Right lobe of liver (tissue), 6 donors: ENCODE results near the gene KCNJ16. TPM values are rescaled to one million over a fixed set of nuclear protein-coding genes. Genes with fewer than 3 reads are reported as not detected.

Experiments used
- ATAC-seq, 4 donors: fragments of 200-7000 bp; cut with Tn5 transposase; one replicate each; pipeline ENCODE4 v1.9.1; 2020; ENCODE audit warnings: mild to moderate bottlenecking in 4 of 4, moderate library complexity in 4 of 4
- DNase-seq, 3 donors: peaks; one replicate each; pipeline ENCODE4 v3.0.0-alpha.2; 2020
- H3K27ac ChIP-seq, 3 donors: fragments of 200-600 bp; one replicate each; pipeline ENCODE4 v1.8.0; 2022
- H3K27me3 ChIP-seq, 2 donors: fragments of 200-600 bp; one replicate each; pipeline ENCODE4 v1.8.0; 2022
- H3K36me3 ChIP-seq, 4 donors: fragments of 200-600 bp; sonication (generic) in 1 of 4; one replicate each; pipeline versions ENCODE4 v1.5.1 to v1.8.0; 2017 to 2022; ENCODE audit warnings: control low read depth in 1 of 4
- H3K4me1 ChIP-seq, 4 donors: fragments of 200-600 bp; sonication (generic) in 1 of 4; one replicate each; pipeline versions ENCODE4 v1.5.1 to v1.8.0; 2017 to 2022; ENCODE audit warnings: control low read depth in 1 of 4
- H3K4me3 ChIP-seq, 3 donors: fragments of 200-600 bp; one replicate each; pipeline ENCODE4 v1.8.0; 2022
- H3K9me3 ChIP-seq, 4 donors: fragments of 200-600 bp; sonication (generic) in 1 of 4; one replicate each; pipeline versions ENCODE4 v1.5.1 to v1.8.0; 2017 to 2022; ENCODE audit warnings: control low read depth in 1 of 4
- CTCF ChIP-seq, 4 donors: fragments of 200-600 bp in 3 of 4; fragments of 450-650 bp in 1 of 4; IDR thresholded peaks; one replicate each; pipeline versions ENCODE4 v1.5.1 to v1.8.0; 2016 to 2022; ENCODE audit warnings: antibody characterized with exemption in 4 of 4, mild to moderate bottlenecking in 2 of 4
- POLR2A ChIP-seq: fragments of 450-650 bp; IDR thresholded peaks from one replicate; pipeline ENCODE4 v1.6.1; 2017; ENCODE audit warnings: antibody characterized with exemption, mild to moderate bottlenecking
- WGBS: methylation state at CpG from one replicate; pipeline ENCODE4 v1.1.6; 2018; ENCODE audit warnings: low coverage, low lambda C conversion rate; ENCODE audit not compliant: insufficient coverage; ENCODE audit errors: missing lambda C conversion rate; 5-methylcytosine and 5-hydroxymethylcytosine counted together
- intact Hi-C, 2 donors: fragments of 100-400 bp; cut with DNase I; formaldehyde crosslinking; loops; one replicate each; pipeline versions ENCODE4 v1.11.2 to v1.14.1; 2022
- total RNA-seq, 6 experiments: library from RNA; depleted of rRNA in 2 of 6; stranded (reverse); fragments of >200 nt in 2 of 6; fragmentation: NEBNext Ultra II Directional in 3 of 6; extraction: Animal tissue kit (Norgen Biotek cat#: 25700) in 3 of 6; gene quantifications; one replicate each; pipeline versions ENCODE4 v1.1.0 to v1.2.4, GENCODE V29; 2016 to 2023
- donor health status: DM: no; HTN: yes; CAD: no.
- donor health status: DM: no; HTN: no; CAD: no.
- donor health status: DM: no; HTN: no; CAD: no.
- donor health status: DM: no; HTN: yes; CAD: no.
- donor health status: DM: no; HTN: yes; CAD: no.

KCNJ16 gene
- total RNA-seq, 6 experiments from 2014 or later = 0.07 to 2.1 (median 0.85) TPM

GRCh38 chr17:70132505-70132904 lies 57.5 kb downstream of the KCNJ16 start:
- WGBS = 75% methylated on average over 10 of the region's 11 CpGs
- no peak overlapping the region for H3K27ac ChIP-seq
- no peaks in the 10 kb centered on the region for H3K4me1 ChIP-seq
- no peak for DNase-seq
- H3K27me3 ChIP-seq = no peaks in the 10 kb centered on the region
- H3K9me3 ChIP-seq = no peaks in the 10 kb centered on the region
- ATAC-seq = no peak
- TF ChIP-seq CTCF (IDR thresholded peaks at IDR 0.05) = no peak
- TF ChIP-seq POLR2A = no peak
- H3K36me3 ChIP-seq = no peaks in the 10 kb centered on the region
- no peak overlapping the region for H3K4me3 ChIP-seq
- intact Hi-C loops = no loop called here

DNA sequence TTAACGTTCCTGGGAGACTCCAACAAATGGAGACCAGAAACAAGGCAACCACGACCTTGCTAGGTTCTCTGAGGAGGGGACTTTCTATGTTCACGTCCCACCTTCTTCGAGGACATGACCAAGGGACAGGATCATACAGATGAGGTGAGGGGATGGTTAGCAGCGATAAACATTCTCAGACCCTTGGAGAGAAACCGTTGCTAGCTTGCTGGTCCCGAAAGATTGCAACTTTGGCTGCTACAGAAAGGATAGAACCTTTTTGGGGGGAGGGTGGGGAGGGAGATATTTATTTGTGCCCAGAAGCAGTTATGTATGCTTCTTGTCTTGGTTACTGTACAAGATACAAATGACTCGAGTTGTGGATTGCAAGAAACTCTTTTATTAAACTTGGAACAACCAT lies 59.0 kb downstream of the KCNJ16 start:
- DNase-seq (no peak), ATAC-seq (no peak)
- no peak overlapping the region for H3K27ac ChIP-seq
- TF ChIP-seq CTCF (IDR thresholded peaks at IDR 0.05) = no peak
- TF ChIP-seq POLR2A = no peak
- no peaks in the 10 kb centered on the region for H3K4me1 ChIP-seq
- no peaks in the 10 kb centered on the region for H3K36me3 ChIP-seq
- 66% methylated on average over 8 of the region's 8 CpGs for WGBS
- H3K4me3 ChIP-seq = no peak overlapping the region
- intact Hi-C loops = no loop called here
- H3K9me3 ChIP-seq = no peaks in the 10 kb centered on the region
- no peaks in the 10 kb centered on the region for H3K27me3 ChIP-seq

DNA sequence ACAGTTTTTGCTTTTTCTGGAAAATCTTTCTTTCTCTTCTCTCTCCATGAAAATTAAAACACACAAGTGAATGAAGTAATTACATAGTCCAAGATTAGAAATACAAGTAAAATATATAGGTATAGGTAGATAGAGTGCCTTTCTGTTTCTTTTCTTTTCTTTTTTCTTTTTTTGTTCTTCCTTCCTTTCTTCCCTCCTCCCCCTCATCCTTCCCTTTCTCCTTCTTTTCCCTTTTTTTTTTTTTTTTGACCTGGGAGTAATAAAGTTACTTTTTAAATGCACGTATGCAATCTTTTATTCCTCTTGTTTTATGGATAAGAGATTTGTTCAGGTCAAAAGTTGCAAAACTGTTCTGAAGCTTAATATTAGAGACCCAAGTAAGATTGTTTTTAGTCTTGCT lies 59.8 kb downstream of the KCNJ16 start:
- Histone ChIP-seq H3K4me1 (no peaks in the 10 kb centered on the region), H3K27me3 (no peaks in the 10 kb centered on the region), H3K4me3 (no peak overlapping the region), H3K9me3 (no peaks in the 10 kb centered on the region), H3K36me3 (no peaks in the 10 kb centered on the region), H3K27ac (no peak overlapping the region)
- TF ChIP-seq CTCF (IDR thresholded peaks at IDR 0.05) = no peak
- TF ChIP-seq POLR2A = no peak
- ATAC-seq = no peak
- intact Hi-C loops = no loop called here
- no peak for DNase-seq
- WGBS = 39% methylated on average over 1 of the region's 1 CpG

DNA sequence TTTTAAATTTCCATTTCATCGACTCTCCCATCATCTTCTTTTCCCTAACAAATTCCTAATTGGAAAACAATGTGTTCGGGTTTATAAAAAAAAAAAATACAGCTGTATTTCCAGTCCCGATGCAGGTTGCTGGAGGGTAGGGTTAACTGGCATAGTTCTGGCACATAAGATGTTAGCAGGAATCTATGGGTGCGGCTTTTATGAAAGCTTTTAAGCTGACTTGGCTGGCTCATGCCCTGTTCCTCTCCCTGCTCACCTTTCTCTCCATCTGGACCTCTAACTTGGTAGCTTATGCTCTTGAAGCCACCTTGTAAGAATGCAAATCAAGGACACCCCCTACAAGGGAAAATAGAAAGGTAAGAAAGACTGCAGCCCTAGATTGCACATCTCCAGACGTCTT lies 61.1 kb downstream of the KCNJ16 start:
- WGBS = 78% methylated on average over 5 of the region's 5 CpGs
- intact Hi-C loops = no loop called here
- Histone ChIP-seq H3K27ac (no peak overlapping the region), H3K27me3 (no peaks in the 10 kb centered on the region), H3K36me3 (no peaks in the 10 kb centered on the region), H3K4me1 (no peaks in the 10 kb centered on the region), H3K4me3 (no peak overlapping the region), H3K9me3 (no peaks in the 10 kb centered on the region)
- DNase-seq (no peak), ATAC-seq (no peak)
- no peak for TF ChIP-seq POLR2A

DNA sequence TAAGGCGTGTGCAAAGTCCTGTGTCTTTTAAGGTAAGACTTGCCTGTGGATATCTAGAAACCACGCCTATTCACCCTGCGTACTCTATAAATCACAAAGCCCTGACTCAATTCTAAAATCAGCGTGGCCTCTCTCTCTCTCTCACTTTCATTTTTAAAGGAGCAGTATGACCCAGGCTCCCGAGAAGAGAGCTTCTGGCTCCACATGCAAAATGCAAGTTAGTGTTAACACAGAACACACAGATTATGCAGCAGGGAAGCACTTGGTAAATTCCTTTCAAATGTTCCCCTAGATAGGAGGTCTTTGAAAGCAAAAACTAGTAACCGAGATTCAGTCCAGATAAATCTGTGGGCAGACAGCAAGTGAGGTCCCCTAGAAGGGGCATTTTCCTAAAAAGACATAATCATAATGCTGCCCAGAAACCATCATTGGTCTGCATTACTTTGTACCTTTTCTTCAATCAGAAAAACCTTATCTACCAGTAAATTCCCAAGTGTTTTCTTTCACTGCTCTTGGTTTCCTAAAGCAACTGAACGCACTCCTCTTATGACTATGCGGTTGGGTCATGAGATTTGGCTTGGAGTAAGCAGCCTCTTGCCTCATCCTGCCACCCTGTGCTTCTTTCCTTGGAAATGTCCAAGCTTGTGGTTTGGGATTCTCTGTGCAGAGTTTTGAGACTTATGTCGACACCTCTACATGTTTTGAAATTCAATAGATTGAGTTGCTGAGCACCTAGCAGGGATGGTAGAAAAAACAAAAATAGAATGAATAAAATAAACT lies 62.6 kb downstream of the KCNJ16 start:
- intact Hi-C loops = no loop called here
- no peaks in the 10 kb centered on the region for H3K4me1 ChIP-seq
- DNase-seq = no peak

More for the DNA sequence above, 62.6 kb downstream of the KCNJ16 start:
- Histone ChIP-seq H3K27ac (peak overlapping the region in 2 of 3 donors; percentile 15 to 41), H3K36me3 (no peaks in the 10 kb centered on the region), H3K4me3 (peak overlapping the region in 1 of 3 donors; percentile 7), H3K9me3 (no peaks in the 10 kb centered on the region), H3K27me3 (no peaks in the 10 kb centered on the region)
- WGBS = 32% methylated on average over 9 of the region's 9 CpGs
- peak; percentile 76 to 97 (median 89) for ATAC-seq
- TF ChIP-seq CTCF (IDR thresholded peaks at IDR 0.05) = no peak
- TF ChIP-seq POLR2A = no peak
